Aorta (tissue), 5 donors: Measurements from ENCODE around the gene IGF1. TPM values are rescaled to one million over a fixed set of nuclear protein-coding genes. Genes with fewer than 3 reads are reported as not detected.

Experiments used
- ATAC-seq: fragments of 200-7000 bp; cut with Tn5 transposase; one replicate; pipeline ENCODE4 v1.9.1; 2022; ENCODE audit warnings: moderate library complexity; ENCODE audit not compliant: low FRiP score
- DNase-seq, 2 donors: peaks; one replicate each; pipeline ENCODE4 v3.0.0-alpha.2; 2020
- H3K27ac ChIP-seq, 2 donors: one replicate each; pipeline ENCODE4 v1.5.1; 2013; ENCODE audit warnings: low read length in 2 of 2, mild to moderate bottlenecking in 2 of 2, moderate library complexity in 2 of 2, control low read depth in 1 of 2, inconsistent platforms in 1 of 2, low read depth in 1 of 2
- H3K27me3 ChIP-seq, 2 donors: one replicate each; pipeline ENCODE4 v1.6.1; 2013; ENCODE audit warnings: control low read depth in 1 of 2, low read length in 1 of 2, mild to moderate bottlenecking in 1 of 2, moderate library complexity in 1 of 2; ENCODE audit not compliant: insufficient read depth in 2 of 2, control insufficient read depth in 1 of 2
- H3K36me3 ChIP-seq, 2 donors: one replicate each; pipeline ENCODE4 v1.6.1; 2013; ENCODE audit warnings: control low read depth in 1 of 2, low read length in 1 of 2, mild to moderate bottlenecking in 1 of 2; ENCODE audit not compliant: insufficient read depth in 2 of 2, control insufficient read depth in 1 of 2
- H3K4me1 ChIP-seq, 2 donors: one replicate each; pipeline ENCODE4 v1.6.1; 2013; ENCODE audit warnings: low read length in 2 of 2, control low read depth in 1 of 2, mild to moderate bottlenecking in 1 of 2, moderate library complexity in 1 of 2; ENCODE audit not compliant: insufficient read depth in 2 of 2, control insufficient read depth in 1 of 2
- H3K4me3 ChIP-seq, 2 donors: one replicate each; pipeline ENCODE4 v1.5.1; 2013; ENCODE audit warnings: low read length in 2 of 2, control low read depth in 1 of 2, mild to moderate bottlenecking in 1 of 2
- H3K9me3 ChIP-seq: one replicate; pipeline ENCODE4 v1.6.1; 2013; ENCODE audit warnings: mild to moderate bottlenecking, low read length; ENCODE audit not compliant: control insufficient read depth
- WGBS, 2 donors: extraction: QIAGEN DNeasy Blood & Tissue Kit; methylation state at CpG; one replicate each; pipeline ENCODE4 v1.1.7; 2013; 5-methylcytosine and 5-hydroxymethylcytosine counted together
- intact Hi-C, 2 donors: fragments of 100-400 bp; cut with DNase I; formaldehyde crosslinking; loops; one replicate each; pipeline versions ENCODE4 v1.14.2 to v1.15.0; 2022
- polyA plus RNA-seq, 2 donors: library from polyadenylated mRNA; stranded (reverse); fragments of 200-250 nt; gene quantifications; one replicate each; pipeline ENCODE4 v1.2.3, GENCODE V29; 2013
- total RNA-seq, 2 donors: library from RNA; stranded (reverse); fragmentation: NEBNext Ultra II Directional; extraction: Animal tissue kit (Norgen Biotek cat#: 25700); gene quantifications; one replicate each; pipeline ENCODE4 v1.2.1, GENCODE V29; 2021
- donor health status: healthy with polysubstance abuse.
- donor health status: Bipolar disorder and iron deficiency.
- donor health status: DM: no; HTN: no; CAD: no.
- donor health status: DM: no; HTN: no; CAD: no.
- donor health status: DM: yes; HTN: yes; CAD: no.

The IGF1 gene
- total and polyA plus RNA-seq, 4 donors = 1.3 to 193 (median 53.0) TPM

DNA sequence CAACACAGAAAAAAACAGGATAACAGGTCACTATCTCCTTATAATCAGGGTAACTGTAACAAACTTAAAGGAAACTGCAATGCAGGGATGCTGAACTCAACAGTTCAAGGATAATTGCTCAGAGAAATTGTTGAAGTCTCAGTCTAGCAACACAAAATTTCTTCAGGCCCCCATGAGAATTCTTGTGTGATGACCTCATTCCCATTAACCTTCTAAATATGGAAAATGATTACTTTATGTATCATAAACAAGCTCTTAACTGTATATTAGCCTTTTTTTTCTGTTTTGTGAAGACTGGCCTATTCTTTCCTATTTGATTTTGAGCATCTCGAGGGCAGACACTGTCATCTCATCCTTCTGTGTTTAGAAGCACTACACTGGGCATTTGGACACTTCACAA, 47.1 kb downstream of the IGF1 start:
- H3K27ac ChIP-seq = no peak overlapping the region
- intact Hi-C loops = no loop called here
- DNase-seq = no peak
- no peak for ATAC-seq
- no peak overlapping the region for H3K4me3 ChIP-seq
- H3K27me3 ChIP-seq = no peaks in the 10 kb centered on the region
- WGBS, 2 donors = 93 to 96% methylated on average over 1 of the region's 1 CpG
- no peaks in the 10 kb centered on the region for H3K36me3 ChIP-seq
- H3K4me1 ChIP-seq = no peaks in the 10 kb centered on the region
- H3K9me3 ChIP-seq = no peaks in the 10 kb centered on the region

DNA sequence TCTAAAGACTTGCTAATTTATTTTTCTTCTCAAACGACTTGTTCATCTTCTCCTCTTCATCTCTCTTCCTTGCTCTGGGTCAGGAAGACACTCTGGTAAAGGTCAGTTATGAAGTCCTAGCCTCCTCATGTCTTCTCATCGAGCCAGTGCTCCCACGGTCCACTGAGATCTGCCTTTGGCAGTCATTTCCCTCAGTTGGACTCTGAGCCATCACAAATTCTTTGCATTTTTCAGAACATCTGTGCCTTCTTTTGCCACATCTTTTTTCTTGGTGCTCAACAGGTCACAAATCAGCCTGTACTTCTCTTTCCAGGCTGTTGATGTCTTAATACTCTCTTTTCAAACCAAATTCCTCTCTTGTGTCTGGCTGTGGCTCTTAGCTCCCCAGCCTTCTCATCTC, 49.7 kb downstream of the IGF1 start:
- intact Hi-C loops = no loop called here
- peaks cover 0 to 3% of the 10 kb centered on the region in 2 donors for H3K4me1 ChIP-seq
- DNase-seq (no peak), ATAC-seq (no peak)
- no peaks in the 10 kb centered on the region for H3K27me3 ChIP-seq
- 58 to 70% methylated on average over 3 of the region's 3 CpGs for WGBS, 2 donors
- H3K36me3 ChIP-seq = no peaks in the 10 kb centered on the region
- no peak overlapping the region for H3K4me3 ChIP-seq
- H3K27ac ChIP-seq = no peak overlapping the region
- H3K9me3 ChIP-seq = no peaks in the 10 kb centered on the region

GRCh38 chr12:102429211-102430154, 50.9 kb downstream of the IGF1 start:
- intact Hi-C loops = loop anchor here (5.0 kb wide), 1 partner anchor 33 kb away; no protein-coding TSS in a partner anchor
- no peak overlapping the region for H3K27ac ChIP-seq
- H3K4me3 ChIP-seq = no peak overlapping the region
- H3K9me3 ChIP-seq = no peaks in the 10 kb centered on the region
- DNase-seq (no peak), ATAC-seq (peak; percentile 74)
- no peaks in the 10 kb centered on the region for H3K36me3 ChIP-seq
- H3K27me3 ChIP-seq = no peaks in the 10 kb centered on the region
- WGBS, 2 donors = 76 to 81% methylated on average over 3 of the region's 3 CpGs
- peaks cover 0 to 3% of the 10 kb centered on the region in 2 donors for H3K4me1 ChIP-seq

DNA sequence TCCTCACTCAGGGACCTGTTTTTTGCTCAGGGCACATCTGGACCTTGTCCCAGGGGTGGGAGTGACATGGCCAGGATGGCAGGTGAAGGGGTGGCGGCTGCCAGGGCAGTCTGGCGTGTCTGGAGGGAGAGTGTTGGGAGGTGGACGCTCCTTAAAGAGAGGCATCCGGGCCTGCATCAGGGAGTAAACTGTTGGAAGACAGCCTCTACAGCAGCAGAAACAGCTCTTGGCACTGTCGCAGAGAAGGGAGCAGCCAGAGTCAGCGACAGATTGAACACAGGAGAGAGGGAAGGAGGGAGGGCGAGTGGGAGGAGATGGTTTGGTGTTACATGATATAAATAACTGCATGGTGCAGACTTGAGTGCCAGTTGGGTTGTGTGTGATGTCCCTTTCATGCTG, 52.8 kb downstream of the IGF1 start:
- no peak overlapping the region for H3K4me3 ChIP-seq
- H3K9me3 ChIP-seq = no peaks in the 10 kb centered on the region
- 13 to 15% methylated on average over 7 of the region's 7 CpGs for WGBS, 2 donors
- no peaks in the 10 kb centered on the region for H3K27me3 ChIP-seq
- DNase-seq (peak; percentile 61 to 71), ATAC-seq (peak; percentile 47)
- H3K36me3 ChIP-seq = no peaks in the 10 kb centered on the region
- peak overlapping the region; percentile 48 to 69 for H3K27ac ChIP-seq
- peaks cover 0 to 3% of the 10 kb centered on the region in 2 donors for H3K4me1 ChIP-seq
- intact Hi-C loops = loop anchor here (5.0 kb wide), 1 partner anchor 35 kb away; no protein-coding TSS in a partner anchor

DNA sequence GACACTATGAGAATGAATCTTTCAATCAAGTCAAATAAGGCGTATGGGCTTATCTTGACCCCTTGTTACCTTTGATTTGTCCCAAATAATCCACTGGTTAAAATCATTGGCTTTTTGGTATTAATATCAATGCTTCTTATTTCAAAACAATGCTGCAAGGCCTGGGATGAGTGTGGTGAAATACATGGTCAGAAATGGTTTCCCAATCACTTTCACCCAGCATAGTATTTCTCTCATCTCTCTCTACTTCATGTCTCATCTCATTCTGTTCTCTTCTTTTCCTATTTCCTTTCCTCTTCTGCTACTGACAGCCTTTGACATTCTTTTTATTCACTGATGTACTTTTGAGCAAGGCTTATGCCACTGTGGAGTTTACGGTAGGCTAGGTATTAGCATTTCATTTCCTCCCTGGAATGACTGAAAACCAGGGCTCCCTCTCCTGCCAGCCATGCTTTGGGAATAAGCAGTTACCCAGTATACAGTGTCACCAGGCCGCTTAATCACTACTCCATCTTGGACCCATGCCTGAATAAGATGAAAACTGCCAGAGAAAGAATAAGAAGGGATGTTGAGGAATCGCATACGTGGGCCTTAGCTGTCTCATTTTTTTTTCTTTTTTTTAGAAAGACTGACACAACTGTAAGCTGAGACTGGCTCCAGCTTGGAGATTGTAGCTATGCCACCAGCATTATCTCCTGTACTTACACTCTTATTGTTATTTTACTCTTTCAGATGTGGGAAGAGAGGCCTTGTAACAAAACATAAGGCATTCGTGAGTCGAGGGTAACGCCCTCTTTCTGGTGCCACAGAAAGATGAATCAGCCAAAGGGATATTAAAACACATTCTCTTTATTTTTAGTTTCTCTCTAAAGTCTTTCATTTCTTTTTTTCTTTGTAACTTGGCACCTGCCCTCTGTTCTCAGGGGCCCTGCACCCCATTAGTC, 53.5 kb downstream of the IGF1 start:
- Histone ChIP-seq H3K27ac (peak overlapping the region; percentile 48 to 69), H3K27me3 (no peaks in the 10 kb centered on the region), H3K4me3 (no peak overlapping the region), H3K4me1 (peaks cover 0 to 3% of the 10 kb centered on the region in 2 donors), H3K36me3 (no peaks in the 10 kb centered on the region), H3K9me3 (no peaks in the 10 kb centered on the region)
- intact Hi-C loops = loop anchor here (5.0 kb wide), 1 partner anchor 35 kb away; no protein-coding TSS in a partner anchor
- 14 to 22% methylated on average over 8 of the region's 8 CpGs for WGBS, 2 donors
- ATAC-seq (peak; percentile 2), DNase-seq (peak in 1 of 2 donors; percentile 29)

DNA sequence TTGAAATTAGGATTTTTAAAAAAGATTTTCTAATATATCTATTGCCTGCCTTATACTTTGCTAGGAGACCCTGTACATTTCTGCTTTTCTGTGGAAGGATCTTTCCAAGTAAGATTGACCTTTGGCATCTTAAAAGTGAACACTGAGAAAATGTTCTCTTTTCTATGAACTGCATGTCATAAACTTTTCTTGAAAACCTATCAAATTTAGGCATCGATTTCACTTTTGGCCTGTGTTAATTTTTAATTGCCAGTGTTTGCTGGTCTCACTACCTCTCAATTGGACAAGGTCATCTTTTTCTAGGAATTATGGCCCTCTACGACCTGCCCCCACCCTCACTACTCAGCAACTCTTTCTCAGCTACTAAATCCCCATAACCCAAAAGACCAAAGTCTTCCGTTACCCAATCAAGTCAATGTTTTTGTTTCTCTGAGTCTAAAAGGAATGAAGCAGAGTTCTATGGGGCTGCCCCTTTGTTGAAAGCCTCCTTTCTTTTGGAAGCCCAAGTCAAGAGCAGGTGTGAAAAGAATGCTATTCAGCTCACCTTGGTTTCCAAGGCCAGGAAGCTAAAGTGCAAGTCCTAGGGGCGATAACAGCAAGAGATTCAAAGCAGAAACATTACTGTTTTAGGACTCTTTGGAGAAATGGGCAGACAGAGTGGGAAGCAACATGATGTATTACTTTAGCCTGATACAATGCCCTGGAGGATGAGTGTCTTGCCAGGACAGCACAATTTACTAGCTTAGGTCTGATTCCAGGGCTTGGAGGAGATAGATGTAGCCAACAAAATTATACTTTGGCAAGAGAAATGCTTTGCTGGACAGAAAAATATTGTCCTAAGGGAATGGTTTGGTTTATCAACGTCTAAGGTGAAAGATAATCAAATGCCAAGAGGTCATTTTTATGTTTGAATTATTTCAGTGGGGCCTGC, 55.0 kb downstream of the IGF1 start:
- H3K4me3 ChIP-seq = no peak overlapping the region
- H3K27me3 ChIP-seq = no peaks in the 10 kb centered on the region
- ATAC-seq (peak; percentile 55), DNase-seq (no peak)
- 68 to 76% methylated on average over 5 of the region's 5 CpGs for WGBS, 2 donors
- H3K9me3 ChIP-seq = no peaks in the 10 kb centered on the region
- peaks cover 0 to 3% of the 10 kb centered on the region in 2 donors for H3K4me1 ChIP-seq
- no peak overlapping the region for H3K27ac ChIP-seq
- intact Hi-C loops = loop anchor here (5.0 kb wide), 1 partner anchor 37 kb away; no protein-coding TSS in a partner anchor
- H3K36me3 ChIP-seq = no peaks in the 10 kb centered on the region

DNA sequence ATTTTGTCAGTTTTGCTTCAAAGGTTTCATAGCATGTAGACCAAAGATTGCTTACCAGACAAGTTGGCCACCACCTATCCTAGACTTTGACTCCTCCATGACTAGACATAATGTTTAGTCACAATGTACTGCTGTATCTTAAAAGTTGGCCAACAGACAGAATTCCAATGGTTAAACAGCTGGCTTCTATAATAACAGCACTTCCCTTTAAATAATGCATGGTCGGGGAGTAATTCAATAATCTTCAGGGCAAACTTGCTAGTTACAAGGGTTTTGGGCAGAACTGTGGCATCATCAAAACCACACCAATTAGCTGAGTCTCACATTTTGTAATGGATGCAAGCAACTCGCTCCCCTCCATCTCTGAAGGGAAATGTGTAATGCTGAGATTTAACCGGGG, 56.9 kb downstream of the IGF1 start:
- intact Hi-C loops = no loop called here
- no peak for ATAC-seq
- peaks cover 0 to 3% of the 10 kb centered on the region in 2 donors for H3K4me1 ChIP-seq
- no peaks in the 10 kb centered on the region for H3K27me3 ChIP-seq
- no peak overlapping the region for H3K4me3 ChIP-seq
- H3K36me3 ChIP-seq = no peaks in the 10 kb centered on the region
- DNase-seq = no peak
- WGBS, 2 donors = 75 to 88% methylated on average over 3 of the region's 3 CpGs
- no peak overlapping the region for H3K27ac ChIP-seq
- no peaks in the 10 kb centered on the region for H3K9me3 ChIP-seq
